HEK293T (cell line): ENCODE measurements around the gene NOCT.
"Not testable (repeated sequence)": the region's sequence is repeated elsewhere in the genome, so short reads cannot be mapped to it uniquely, and the experiment has no call there.

Source experiments
- BHLHE40 ChIP-seq: fragments of 450-650 bp; IDR thresholded peaks from 2 replicates; pipeline ENCODE4 v1.6.1; 2016; ENCODE audit warnings: mild to moderate bottlenecking, moderate library complexity, borderline replicate concordance
- LEF1 ChIP-seq: fragments of 450-650 bp; IDR thresholded peaks from 2 replicates; pipeline ENCODE4 v1.6.1; 2017; ENCODE audit warnings: mild to moderate bottlenecking, borderline replicate concordance
- NFRKB ChIP-seq: fragments of 450-650 bp; IDR thresholded peaks from 2 replicates; pipeline ENCODE4 v1.6.1; 2016; ENCODE audit warnings: mild to moderate bottlenecking, moderate library complexity
- SP1 ChIP-seq: fragments of 450-650 bp; IDR thresholded peaks from 2 replicates; pipeline ENCODE4 v1.6.1; 2017
- SUZ12 ChIP-seq: fragments of 450-650 bp; IDR thresholded peaks from 2 replicates; pipeline ENCODE4 v1.6.1; 2016; ENCODE audit warnings: mild to moderate bottlenecking
- ZNF384 ChIP-seq: fragments of 450-650 bp; IDR thresholded peaks from 2 replicates; pipeline ENCODE4 v1.6.1; 2016

- TF ChIP-seq LEF1, BHLHE40, ZNF384, NFRKB, SP1, SUZ12: not testable (repeated sequence)
Observed at GRCh38 chr4:139021071-139021470, 5.5 kb downstream of the NOCT start.
